Stomach (tissue), 4 donors: ENCODE results near the gene HNRNPC.

Experiments used
- CTCF ChIP-seq, 7 experiments: fragments of 450-650 bp in 4 of 7; fragments of 200-600 bp in 3 of 7; sonication (generic) in 3 of 7; IDR thresholded peaks; one replicate each; pipeline ENCODE4 v1.5.1; 2016 to 2019; ENCODE audit warnings: antibody characterized with exemption in 7 of 7, control low read depth in 2 of 7, mild to moderate bottlenecking in 1 of 7
- EP300 ChIP-seq: sonication (generic); formaldehyde crosslinking; IDR thresholded peaks from one replicate; pipeline ENCODE4 v1.6.1; 2017; ENCODE audit warnings: antibody characterized with exemption
- POLR2AphosphoS5 ChIP-seq, 3 donors: sonication (generic); formaldehyde crosslinking; IDR thresholded peaks; one replicate each; pipeline ENCODE4 v1.6.1; 2016; ENCODE audit warnings: antibody characterized with exemption in 3 of 3

GRCh38 chr14:21258005-21258888 lies 11.0 kb downstream of the HNRNPC start:
- TF ChIP-seq CTCF (IDR thresholded peaks at IDR 0.05) = no peak
- TF ChIP-seq POLR2AphosphoS5 (IDR thresholded peaks at IDR 0.05) = no peak
- no peak for TF ChIP-seq EP300
